HepG2 (cell line): Measurements from ENCODE around the gene BAHCC1. TPM values are rescaled to one million over a fixed set of nuclear protein-coding genes. Genes with fewer than 3 reads are reported as not detected.

Source experiments
- CENPX ChIP-seq: sonication (generic); formaldehyde crosslinking; IDR thresholded peaks from 2 replicates; pipeline ENCODE4 v1.9.0; 2021; ENCODE audit warnings: mild to moderate bottlenecking, missing genetic modification reagents, moderate library complexity
- GRHL1 ChIP-seq: sonication (generic); formaldehyde crosslinking; conservative IDR thresholded peaks from 2 replicates; pipeline ENCODE4 v1.8.0; 2022; ENCODE audit warnings: missing genetic modification reagents
- HCFC1 ChIP-seq: fragments of 150-350 bp; IDR thresholded peaks from 2 replicates; pipeline ENCODE4 v1.6.1; 2014; ENCODE audit warnings: low read depth, low read length
- HDAC1 ChIP-seq: sonication (generic); formaldehyde crosslinking; IDR thresholded peaks from 2 replicates; pipeline ENCODE4 v1.5.1; 2020; ENCODE audit warnings: mild to moderate bottlenecking, missing genetic modification reagents
- HIC2 ChIP-seq: sonication (generic); formaldehyde crosslinking; IDR thresholded peaks from 2 replicates; pipeline ENCODE4 v1.9.0; 2022; ENCODE audit warnings: low read depth, missing genetic modification reagents
- HOXD1 ChIP-seq: sonication (generic); formaldehyde crosslinking; IDR thresholded peaks from 2 replicates; pipeline ENCODE4 v1.5.0; 2020; ENCODE audit warnings: missing genetic modification reagents
- MAFF ChIP-seq: IDR thresholded peaks from 2 replicates; pipeline ENCODE4 v1.6.1; 2011; ENCODE audit warnings: low read depth, low read length, improper control_type of control experiment
- MAZ ChIP-seq, 2 experiments: sonication (generic) in 1 of 2; formaldehyde crosslinking in 1 of 2; IDR thresholded peaks; 2 replicates each; pipeline versions ENCODE4 v1.5.0 to v1.6.1; 2012 to 2020; ENCODE audit warnings: low read depth in 2 of 2, mild to moderate bottlenecking in 2 of 2, borderline replicate concordance in 1 of 2, improper control_type of control experiment in 1 of 2, low read length in 1 of 2, missing genetic modification reagents in 1 of 2, moderate library complexity in 1 of 2
- MEIS2 ChIP-seq: sonication (generic); formaldehyde crosslinking; IDR thresholded peaks from 2 replicates; pipeline ENCODE4 v1.9.0; 2021; ENCODE audit warnings: mild to moderate bottlenecking, missing genetic modification reagents
- MLX ChIP-seq: IDR thresholded peaks from 2 replicates; pipeline ENCODE4 v1.6.1; 2016
- RBM22 ChIP-seq: fragments of 200-400 bp; formaldehyde crosslinking; optimal IDR thresholded peaks from 2 replicates; pipeline ENCODE3; 2017; ENCODE audit warnings: mild to moderate bottlenecking, low read length, moderate library complexity
- RXRB ChIP-seq: IDR thresholded peaks from 2 replicates; pipeline ENCODE4 v1.6.1; 2016; ENCODE audit warnings: borderline replicate concordance, missing genetic modification reagents, missing compliant biosample characterization
- SP5 ChIP-seq: IDR thresholded peaks from 2 replicates; pipeline ENCODE4 v1.6.1; 2016; ENCODE audit warnings: low read depth, borderline replicate concordance
- ZNF276 ChIP-seq: sonication (generic); formaldehyde crosslinking; IDR thresholded peaks from 2 replicates; pipeline ENCODE4 v1.4.0; 2020; ENCODE audit warnings: mild to moderate bottlenecking, low read depth, missing genetic modification reagents
- ZNF329 ChIP-seq: sonication (generic); formaldehyde crosslinking; IDR thresholded peaks from 2 replicates; pipeline ENCODE4 v1.9.0; 2021; ENCODE audit warnings: low read depth, mild to moderate bottlenecking, missing genetic modification reagents
- ZNF430 ChIP-seq: sonication (generic); formaldehyde crosslinking; IDR thresholded peaks from 2 replicates; pipeline ENCODE4 v1.9.0; 2021; ENCODE audit warnings: mild to moderate bottlenecking, missing genetic modification reagents
- polyA plus RNA-seq, 8 experiments: library from polyadenylated mRNA; depleted of rRNA in 3 of 8; stranded (reverse) in 7 of 8; unstranded in 1 of 8; fragments of >200 nt; fragmentation: Illumina TruSeq in 4 of 8; extraction: Trizol in 4 of 8; gene quantifications; 2 replicates each; pipeline versions ENCODE4 v1.2.1 to v1.2.3, GENCODE V29; 2011 to 2016; ENCODE audit warnings: low read depth in 4 of 8, missing spikeins in 1 of 8, mixed read lengths in 1 of 8; ENCODE audit not compliant: insufficient read depth in 1 of 8
- total RNA-seq, 5 experiments: library from RNA; depleted of rRNA; stranded (reverse); fragments of >200 nt; fragmentation: Illumina TruSeq; extraction: Trizol; gene quantifications; 2 replicates each; pipeline ENCODE4 v1.2.3, GENCODE V29; 2016; ENCODE audit warnings: low read depth in 1 of 5

Gene BAHCC1
- total and polyA plus RNA-seq, 2 of the 13 experiments (the other 11 are each of a cell fraction or from before 2014, with no cell fraction given): 1.4 to 1.7 TPM

- no peak for TF ChIP-seq HIC2
- peak; percentile 39; the same call in 1 of the 2 replicates for TF ChIP-seq RXRB (CRISPR knock-in tag)
- TF ChIP-seq GRHL1 (CRISPR knock-in tag): no peak
- no peak for TF ChIP-seq MAZ (IDR thresholded peaks at IDR 0.05; ENCODE audit: borderline replicate concordance, low read depth, low read length)
- 0 out of 2 replicates have a peak, but pooled peaks have one; percentile 63 for TF ChIP-seq MAZ (CRISPR knock-in tag; IDR thresholded peaks at IDR 0.05; ENCODE audit: low read depth)
- no peak for TF ChIP-seq MAFF
- TF ChIP-seq ZNF430: no peak
- TF ChIP-seq RBM22: no peak
- peak; percentile 82; the same call in 1 of the 2 replicates for TF ChIP-seq MEIS2
- TF ChIP-seq HDAC1 (CRISPR knock-in tag): 0 out of 2 replicates have a peak, but pooled peaks have one; percentile 54
- no peak for TF ChIP-seq SP5 (CRISPR knock-in tag)
- TF ChIP-seq ZNF276 (CRISPR knock-in tag): peak; percentile 79
- no peak for TF ChIP-seq CENPX (CRISPR knock-in tag)
- TF ChIP-seq ZNF329: peak; percentile 75; the same call in 1 of the 2 replicates
- no peak; the same call in 1 of the 2 replicates for TF ChIP-seq HCFC1
- peak; percentile 19; the same call in 1 of the 2 replicates for TF ChIP-seq HOXD1 (CRISPR knock-in tag)
- TF ChIP-seq MLX: no peak
These were observed 92.4 kb downstream of the BAHCC1 start (continued) for GRCh38 chr17:81487487-81488275.
